GM18508 (cell line): ENCODE results near the gene LRRIQ3.
A peak's percentile ranks its signal among the peaks of the same experiment; 100 is the strongest.
"Not testable (repeated sequence)": the region's sequence is repeated elsewhere in the genome, so short reads cannot be mapped to it uniquely, and the experiment has no call there.

Experiments
- ATAC-seq: cut with Tn5 transposase; IDR thresholded peaks from one replicate; pipeline ENCODE4 v1.9.1; 2021; ENCODE audit warnings: moderate number of reproducible peaks; ENCODE audit not compliant: insufficient read depth, unreplicated experiment

The LRRIQ3 gene

GRCh38 chr1:74197657-74198552 lies at the start of gene LRRIQ3, which contains the start of gene FPGT:
LRRIQ3 (minus strand) TSS chr1:74198176; CDS start chr1:74183684, 14,492 bp downstream.
FPGT (plus strand) TSS chr1:74198242; CDS start chr1:74198279, 37 bp downstream.
- ATAC-seq, result peak; percentile 90

- no peak for ATAC-seq
Measured at GRCh38 chr1:74246315-74246714, 48.3 kb upstream of the LRRIQ3 start.

GRCh38 chr1:74245168-74245772 lies 47.3 kb upstream of the LRRIQ3 start:
- ATAC-seq, result no peak

GRCh38 chr1:74237787-74238186 lies 39.8 kb upstream of the LRRIQ3 start:
- ATAC-seq, result no peak

GRCh38 chr1:74237035-74237434 lies 39.1 kb upstream of the LRRIQ3 start:
- ATAC-seq, result no peak

- no peak for ATAC-seq
Measured at GRCh38 chr1:74236440-74236839, 38.5 kb upstream of the LRRIQ3 start.

- ATAC-seq, result no peak
Measured at GRCh38 chr1:74235153-74235552, 37.2 kb upstream of the LRRIQ3 start, which contains the start of gene TNNI3K. TNNI3K (plus strand) TSS chr1:74235387; CDS start chr1:74235452, 65 bp downstream.

GRCh38 chr1:74223453-74223852 lies 25.5 kb upstream of the LRRIQ3 start:
- no peak for ATAC-seq

- no peak for ATAC-seq
Measured at GRCh38 chr1:74222701-74223100, 24.7 kb upstream of the LRRIQ3 start.

- no peak for ATAC-seq
Measured at GRCh38 chr1:74215229-74215628, 17.3 kb upstream of the LRRIQ3 start.

GRCh38 chr1:74205266-74205665 lies 7.3 kb upstream of the LRRIQ3 start:
- no peak for ATAC-seq

- ATAC-seq, result no peak
Measured at GRCh38 chr1:74199504-74199903, 1.5 kb upstream of the LRRIQ3 start.

- no peak for ATAC-seq
Measured at GRCh38 chr1:74197255-74197654, 721 bp downstream of the LRRIQ3 start.

GRCh38 chr1:74195339-74195738 lies 2.6 kb downstream of the LRRIQ3 start:
- ATAC-seq, result no peak

- ATAC-seq, result no peak
Measured at GRCh38 chr1:74193908-74194307, 4.1 kb downstream of the LRRIQ3 start.

- ATAC-seq, result no peak
Measured at GRCh38 chr1:74180490-74180889, 17.5 kb downstream of the LRRIQ3 start.

GRCh38 chr1:74174423-74174822 lies 23.6 kb downstream of the LRRIQ3 start:
- not testable (repeated sequence) for ATAC-seq

GRCh38 chr1:74162333-74162732 lies 35.6 kb downstream of the LRRIQ3 start:
- no peak for ATAC-seq

GRCh38 chr1:74161497-74161896 lies 36.5 kb downstream of the LRRIQ3 start:
- ATAC-seq, result no peak

GRCh38 chr1:74160046-74160445 lies 37.9 kb downstream of the LRRIQ3 start:
- ATAC-seq, result no peak

- ATAC-seq, result no peak
Measured at GRCh38 chr1:74145086-74145485, 52.9 kb downstream of the LRRIQ3 start.
